NB4 (cell line): ENCODE data around the gene DLG5.
A peak's percentile ranks its signal among the peaks of the same experiment; 100 is the strongest.

Experiments used
- DNase-seq: peaks from one replicate; pipeline ENCODE4 v3.0.0; 2010; ENCODE audit warnings: low read depth
- H3K4me3 ChIP-seq: one replicate; pipeline ENCODE4 v1.5.1; 2011; ENCODE audit warnings: mild to moderate bottlenecking, low read depth, low read length, moderate library complexity
- CTCF ChIP-seq: IDR thresholded peaks from one replicate; pipeline ENCODE4 v1.5.1; 2012; ENCODE audit warnings: low read depth, low read length
- MAX ChIP-seq: IDR thresholded peaks from 2 replicates; pipeline ENCODE4 v1.6.1; 2011; ENCODE audit warnings: low read depth, low read length
- MYC ChIP-seq: IDR thresholded peaks from 2 replicates; pipeline ENCODE4 v1.6.1; 2011; ENCODE audit warnings: low read depth, low read length
- POLR2A ChIP-seq: IDR thresholded peaks from 2 replicates; pipeline ENCODE4 v1.6.1; 2011; ENCODE audit warnings: mild to moderate bottlenecking; ENCODE audit not compliant: insufficient read length; ENCODE audit errors: extremely low read depth

Gene DLG5

DNA sequence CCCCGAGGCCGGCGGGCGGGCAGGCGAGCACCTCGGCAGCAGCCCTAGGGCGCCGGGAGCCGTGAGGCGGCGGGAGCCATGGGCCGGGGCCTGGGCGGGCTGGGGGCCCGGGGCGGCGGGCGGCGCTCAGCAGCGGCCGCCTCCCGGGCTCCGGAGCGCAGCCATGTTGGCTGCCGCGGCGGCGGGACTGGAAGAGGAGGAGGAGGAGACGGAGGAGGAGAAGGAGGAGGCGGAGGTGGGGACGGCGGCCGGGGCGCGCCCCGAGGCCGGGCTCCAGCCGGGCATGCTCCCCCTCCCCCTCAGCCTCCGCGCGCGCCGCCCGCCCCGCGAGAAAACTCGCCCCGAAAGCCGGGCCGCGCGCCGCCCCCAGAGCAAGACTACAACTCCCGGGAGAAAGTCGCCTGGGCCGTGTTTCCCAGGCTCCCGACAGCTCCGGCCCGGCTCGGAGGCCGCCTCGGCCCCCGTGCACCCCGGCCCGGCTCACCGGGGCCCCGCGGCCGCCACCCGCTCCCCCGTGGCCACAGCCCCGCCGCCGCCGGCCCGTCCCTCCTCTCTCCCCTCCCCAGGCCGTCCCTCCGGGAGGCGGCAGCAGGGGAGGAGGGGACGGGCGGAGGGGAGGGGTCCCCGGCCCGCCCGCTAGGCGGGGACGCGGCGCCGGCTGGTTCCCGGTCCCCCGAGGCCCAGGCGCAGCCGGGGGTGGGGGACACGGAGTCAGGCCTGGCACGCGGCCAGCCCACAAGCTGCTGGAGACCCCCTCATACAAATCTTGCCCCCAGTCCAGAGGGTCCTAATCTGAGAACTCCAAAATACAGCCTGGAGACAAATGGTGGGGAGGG, at the start of gene DLG5:
Gene DLG5, minus strand, starts transcription at position 190 of the 836 bp plus-strand sequence. CDS start 235 bp downstream, outside the sequence.
- peak; percentile 67 for DNase-seq
- no peak for TF ChIP-seq MAX
- TF ChIP-seq POLR2A: peak; percentile 38
- peak within 1 kb of the TSS; percentile 54 for H3K4me3 ChIP-seq

- TF ChIP-seq CTCF (no peak), MAX (no peak), POLR2A (no peak), MYC (no peak)
- no peak overlapping the region for H3K4me3 ChIP-seq
- no peak for DNase-seq
Measured at GRCh38 chr10:77975086-77975666, 48.6 kb upstream of the DLG5 start.

- no peak overlapping the region for H3K4me3 ChIP-seq
- peak; percentile 69 for DNase-seq
- no peak for TF ChIP-seq POLR2A
- peak; percentile 51 for TF ChIP-seq CTCF
- no peak for TF ChIP-seq MYC
- TF ChIP-seq MAX: no peak
Measured at GRCh38 chr10:77974396-77975074, 48.0 kb upstream of the DLG5 start.

- TF ChIP-seq POLR2A (no peak), MYC (no peak), MAX (no peak), CTCF (no peak)
- H3K4me3 ChIP-seq: no peak overlapping the region
- no peak for DNase-seq
Measured at GRCh38 chr10:77973276-77973675, 46.7 kb upstream of the DLG5 start.

DNA sequence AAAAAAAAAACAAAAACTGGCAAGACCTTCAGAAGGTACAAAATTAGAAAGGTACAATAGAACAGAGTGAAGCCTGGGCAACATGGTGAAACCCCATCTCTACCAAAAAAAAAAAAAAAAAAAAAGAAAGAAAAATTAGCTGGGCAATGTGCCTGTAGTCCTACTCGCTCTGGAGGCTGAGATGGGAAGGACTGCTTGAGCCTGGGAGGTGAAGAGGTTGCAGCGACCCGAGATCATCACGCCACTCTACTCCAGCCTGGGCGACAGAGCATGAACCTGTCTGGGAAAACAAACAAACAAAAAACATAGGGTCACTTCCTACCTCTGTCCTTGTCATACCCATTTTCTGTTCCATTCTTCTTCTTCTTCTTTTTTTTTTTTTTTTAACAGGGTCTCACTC, 45.6 kb upstream of the DLG5 start:
- no peak for TF ChIP-seq POLR2A
- DNase-seq: no peak
- no peak overlapping the region for H3K4me3 ChIP-seq

DNA sequence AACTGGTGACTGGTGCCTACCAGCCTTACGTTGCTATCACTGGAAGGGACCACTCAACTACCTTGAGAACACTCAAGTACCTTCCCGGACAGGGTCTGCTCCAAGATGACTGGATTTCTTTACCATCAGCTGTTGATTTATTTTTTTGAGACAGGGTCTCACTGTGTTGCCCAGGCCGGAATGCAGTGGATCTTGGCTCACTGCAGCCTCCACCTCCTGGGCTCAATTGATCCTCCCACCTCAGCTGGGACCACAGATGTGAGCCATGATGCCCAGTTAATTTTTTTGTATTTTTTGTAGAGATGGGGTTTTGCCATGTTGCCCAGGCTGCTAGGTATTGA, 45.2 kb upstream of the DLG5 start:
- DNase-seq: no peak
- no peak overlapping the region for H3K4me3 ChIP-seq
- TF ChIP-seq POLR2A: no peak
- TF ChIP-seq CTCF: no peak
- TF ChIP-seq MYC: no peak
- TF ChIP-seq MAX: no peak
